Osteoblast (primary cell): ENCODE measurements around the gene NVL. TPM values are rescaled to one million over a fixed set of nuclear protein-coding genes. Genes with fewer than 3 reads are reported as not detected.

Source experiments
- DNase-seq: peaks from one replicate; pipeline ENCODE4 v3.0.0; 2011; ENCODE audit warnings: low spot score, mixed read lengths; ENCODE audit not compliant: insufficient read length; ENCODE audit errors: missing footprints
- H2AFZ ChIP-seq: 2 replicates; pipeline ENCODE4 v1.6.0; 2011; ENCODE audit warnings: mild to moderate bottlenecking, low read length
- H3K27ac ChIP-seq: 2 replicates; pipeline ENCODE4 v1.5.1; 2011; ENCODE audit warnings: mild to moderate bottlenecking, low read depth, low read length, moderate library complexity
- H3K27me3 ChIP-seq: 2 replicates; pipeline ENCODE4 v1.6.0; 2012; ENCODE audit warnings: mild to moderate bottlenecking, control low read depth, inconsistent platforms, low read length, moderate library complexity; ENCODE audit not compliant: insufficient read depth
- H3K36me3 ChIP-seq: 2 replicates; pipeline ENCODE4 v1.5.1; 2011; ENCODE audit warnings: mild to moderate bottlenecking, low read length, control low read depth, moderate library complexity; ENCODE audit not compliant: insufficient read depth
- H3K4me1 ChIP-seq: 2 replicates; pipeline ENCODE4 v1.5.1; 2011; ENCODE audit warnings: mild to moderate bottlenecking, low read length, control low read depth, moderate library complexity; ENCODE audit not compliant: insufficient read depth
- H3K4me2 ChIP-seq: 2 replicates; pipeline ENCODE4 v1.6.0; 2011; ENCODE audit warnings: mild to moderate bottlenecking, low read length; ENCODE audit not compliant: insufficient read depth
- H3K4me3 ChIP-seq: fragments of 200-600 bp; sonication (generic); 3 replicates; pipeline ENCODE4 v1.5.1; 2012; ENCODE audit warnings: mild to moderate bottlenecking, low read length, inconsistent platforms; ENCODE audit not compliant: insufficient read depth
- H3K79me2 ChIP-seq: 2 replicates; pipeline ENCODE4 v1.6.0; 2012; ENCODE audit warnings: mild to moderate bottlenecking, low read length, control low read depth, inconsistent platforms; ENCODE audit not compliant: insufficient read depth
- H3K9me3 ChIP-seq: 2 replicates; pipeline ENCODE4 v1.5.1; 2011; ENCODE audit warnings: low read depth, low read length, control low read depth
- H4K20me1 ChIP-seq: 2 replicates; pipeline ENCODE4 v1.6.0; 2012; ENCODE audit warnings: mild to moderate bottlenecking, low read length, control low read depth; ENCODE audit not compliant: insufficient read depth
- total RNA-seq: library from RNA; depleted of rRNA; stranded (reverse); fragments of >200 nt; gene quantifications from 2 replicates; pipeline ENCODE4 v1.2.3, GENCODE V29; 2012
- TF ChIP-seq, protein P1 (sequence below): IDR thresholded peaks from 2 replicates; pipeline ENCODE4 v1.5.1; 2011; ENCODE audit warnings: mild to moderate bottlenecking, low read depth, low read length, moderate library complexity; ENCODE audit errors: extremely low read depth

Gene NVL
- total RNA-seq, 1 donor = 20.6 TPM

DNA sequence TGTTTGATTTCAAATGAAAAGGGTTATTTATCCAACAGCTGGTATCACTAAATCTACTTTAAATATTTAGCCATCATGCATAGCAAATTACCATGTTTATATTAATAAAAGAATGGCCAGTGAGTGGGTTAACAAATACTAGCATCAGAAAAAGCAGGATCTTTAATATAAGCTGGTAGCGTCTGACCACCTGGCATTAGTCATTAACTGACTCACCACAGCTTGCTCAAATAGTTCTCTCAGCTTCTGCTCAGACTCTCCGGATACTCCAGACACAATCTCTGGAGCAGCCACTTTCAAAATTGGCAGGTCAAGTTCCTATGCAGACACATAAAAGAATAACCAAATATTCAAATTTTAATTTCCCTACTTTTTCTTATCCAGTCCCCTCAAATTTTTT is 29.6 kb downstream of the NVL start:
- Histone ChIP-seq H2AFZ (no peak overlapping the region), H3K79me2 (no peaks in the 10 kb centered on the region), H3K27ac (no peak overlapping the region), H3K9me3 (no peaks in the 10 kb centered on the region), H4K20me1 (no peaks in the 10 kb centered on the region), H3K4me1 (no peaks in the 10 kb centered on the region), H3K4me3 (no peak overlapping the region), H3K4me2 (no peak overlapping the region), H3K27me3 (no peaks in the 10 kb centered on the region), H3K36me3 (peaks cover 49% of the 10 kb centered on the region)
- TF ChIP-seq, protein P1, sequence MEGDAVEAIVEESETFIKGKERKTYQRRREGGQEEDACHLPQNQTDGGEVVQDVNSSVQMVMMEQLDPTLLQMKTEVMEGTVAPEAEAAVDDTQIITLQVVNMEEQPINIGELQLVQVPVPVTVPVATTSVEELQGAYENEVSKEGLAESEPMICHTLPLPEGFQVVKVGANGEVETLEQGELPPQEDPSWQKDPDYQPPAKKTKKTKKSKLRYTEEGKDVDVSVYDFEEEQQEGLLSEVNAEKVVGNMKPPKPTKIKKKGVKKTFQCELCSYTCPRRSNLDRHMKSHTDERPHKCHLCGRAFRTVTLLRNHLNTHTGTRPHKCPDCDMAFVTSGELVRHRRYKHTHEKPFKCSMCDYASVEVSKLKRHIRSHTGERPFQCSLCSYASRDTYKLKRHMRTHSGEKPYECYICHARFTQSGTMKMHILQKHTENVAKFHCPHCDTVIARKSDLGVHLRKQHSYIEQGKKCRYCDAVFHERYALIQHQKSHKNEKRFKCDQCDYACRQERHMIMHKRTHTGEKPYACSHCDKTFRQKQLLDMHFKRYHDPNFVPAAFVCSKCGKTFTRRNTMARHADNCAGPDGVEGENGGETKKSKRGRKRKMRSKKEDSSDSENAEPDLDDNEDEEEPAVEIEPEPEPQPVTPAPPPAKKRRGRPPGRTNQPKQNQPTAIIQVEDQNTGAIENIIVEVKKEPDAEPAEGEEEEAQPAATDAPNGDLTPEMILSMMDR = no peak
- peak; percentile 77 for DNase-seq

DNA sequence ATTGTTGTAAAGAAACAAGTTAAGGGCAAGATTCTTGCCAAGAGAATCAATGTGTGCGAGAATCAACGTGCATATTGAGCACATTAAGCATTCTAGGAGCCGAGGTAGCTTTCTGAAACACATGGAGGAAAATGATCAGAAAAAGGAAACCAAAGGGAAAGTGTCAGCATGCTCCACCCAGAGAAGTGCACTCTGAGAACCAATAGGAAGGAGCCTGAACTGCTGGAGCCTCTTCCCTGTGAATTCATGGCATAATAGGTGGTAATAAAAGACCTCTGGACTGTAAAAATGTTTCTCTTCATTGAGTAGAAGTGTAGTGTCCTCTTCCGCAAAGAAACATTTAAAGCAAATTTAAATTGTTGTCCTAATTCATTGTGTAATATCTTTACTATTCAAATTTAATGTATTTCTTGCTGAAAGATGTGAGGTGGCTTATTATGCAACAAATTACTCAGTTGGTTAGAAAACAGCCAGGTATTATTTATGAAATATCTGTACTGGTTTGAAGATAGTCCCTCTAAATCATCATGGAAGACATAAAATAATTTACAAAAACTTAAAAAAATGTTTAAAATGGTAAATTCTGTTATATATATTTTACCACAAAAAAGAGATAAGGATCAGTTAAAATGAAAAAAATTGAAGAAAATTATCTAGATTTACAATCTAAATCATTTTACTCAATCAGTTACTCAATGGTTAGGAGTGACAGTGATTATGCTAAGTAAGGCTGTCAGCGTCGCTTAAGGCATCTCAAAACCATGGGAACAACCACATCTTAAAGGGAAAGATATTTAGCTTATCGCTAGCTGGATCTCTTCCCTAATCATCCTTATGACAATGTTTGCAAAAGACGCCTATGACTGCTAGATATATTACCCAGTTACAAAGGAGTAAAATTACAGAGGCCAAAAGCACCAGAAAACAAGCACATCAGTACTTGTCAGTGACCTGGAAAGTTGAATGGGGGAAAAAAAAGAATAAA is 31.3 kb downstream of the NVL start:
- Histone ChIP-seq H3K27me3 (no peaks in the 10 kb centered on the region), H3K4me1 (no peaks in the 10 kb centered on the region), H4K20me1 (no peaks in the 10 kb centered on the region), H3K27ac (no peak overlapping the region), H2AFZ (no peak overlapping the region), H3K79me2 (no peaks in the 10 kb centered on the region), H3K36me3 (peaks cover 51% of the 10 kb centered on the region), H3K4me2 (no peak overlapping the region), H3K9me3 (no peaks in the 10 kb centered on the region), H3K4me3 (no peak overlapping the region)
- DNase-seq = no peak
- TF ChIP-seq, protein P1 = no peak

DNA sequence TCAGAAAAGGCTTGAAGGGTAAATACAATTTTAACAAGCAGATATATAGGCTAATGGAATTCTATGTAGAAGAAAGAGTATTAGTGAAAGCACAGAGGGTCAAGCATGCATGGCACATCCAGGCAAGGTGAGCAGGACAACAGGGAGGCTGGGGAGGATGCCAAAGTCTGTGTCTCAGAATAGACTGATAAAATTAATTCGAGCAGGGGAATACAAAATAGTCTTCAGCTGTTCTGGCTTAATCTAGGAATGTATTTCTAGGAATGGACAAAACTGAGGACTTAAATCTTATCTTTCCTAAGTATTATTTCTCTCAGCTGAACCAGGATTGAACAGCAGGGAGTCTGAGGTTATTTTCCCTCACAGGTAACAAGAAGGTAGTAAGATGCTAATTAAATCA is 35.2 kb downstream of the NVL start:
- DNase-seq = no peak
- Histone ChIP-seq H3K4me3 (no peak overlapping the region), H3K36me3 (peaks cover 49% of the 10 kb centered on the region), H3K9me3 (no peaks in the 10 kb centered on the region), H3K4me1 (no peaks in the 10 kb centered on the region), H3K79me2 (no peaks in the 10 kb centered on the region), H3K27me3 (no peaks in the 10 kb centered on the region), H3K27ac (no peak overlapping the region), H4K20me1 (no peaks in the 10 kb centered on the region), H3K4me2 (no peak overlapping the region), H2AFZ (no peak overlapping the region)
- TF ChIP-seq, protein P1 = no peak

DNA sequence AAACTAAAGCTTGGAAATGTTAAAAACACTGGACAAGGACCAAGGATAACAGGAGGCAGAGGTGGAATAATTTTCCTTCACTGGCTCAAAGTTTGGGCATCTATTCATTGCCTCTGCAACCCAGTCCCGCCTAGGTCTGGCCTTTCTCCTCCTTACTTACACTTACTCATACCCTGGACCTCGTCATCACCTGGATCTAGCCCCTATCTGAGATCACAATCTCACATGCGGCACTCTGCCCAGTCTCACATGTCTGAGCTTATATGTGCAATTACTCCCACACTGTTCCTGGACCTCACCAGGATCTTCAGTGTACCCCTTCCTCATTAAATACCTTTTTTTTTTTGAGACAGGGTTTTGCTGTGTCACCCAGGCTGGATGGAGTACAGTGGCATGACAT is 37.6 kb downstream of the NVL start:
- H3K27me3 ChIP-seq = no peaks in the 10 kb centered on the region
- H4K20me1 ChIP-seq = no peaks in the 10 kb centered on the region
- H2AFZ ChIP-seq = no peak overlapping the region
- DNase-seq = no peak
- H3K36me3 ChIP-seq = peaks cover 44% of the 10 kb centered on the region
- H3K4me3 ChIP-seq = no peak overlapping the region
- H3K4me1 ChIP-seq = no peaks in the 10 kb centered on the region
- no peak overlapping the region for H3K27ac ChIP-seq
- H3K4me2 ChIP-seq = no peak overlapping the region
- H3K79me2 ChIP-seq = no peaks in the 10 kb centered on the region
- TF ChIP-seq, protein P1 = no peak
- no peaks in the 10 kb centered on the region for H3K9me3 ChIP-seq
